GM13976 (cell line): Measurements from ENCODE around the gene ABHD12.

Source experiments
- DNase-seq: peaks from one replicate; pipeline ENCODE4 v3.0.0; 2012; ENCODE audit warnings: low spot score
- in situ Hi-C: fragments of 300-500 bp; cut with MboI; formaldehyde crosslinking; loops from one replicate; pipeline ENCODE4 v1.12.0; 2022; ENCODE audit warnings: low sequenced_read_pairs, mixed read lengths, inconsistent platforms; ENCODE audit not compliant: unreplicated experiment
- TF ChIP-seq, protein P1 (sequence below): IDR thresholded peaks from 2 replicates; pipeline ENCODE4 v1.5.1; 2012; ENCODE audit warnings: borderline replicate concordance, mild to moderate bottlenecking; ENCODE audit not compliant: insufficient read depth; ENCODE audit errors: extremely low read depth, missing control alignments, control extremely low read depth

Gene ABHD12

DNA sequence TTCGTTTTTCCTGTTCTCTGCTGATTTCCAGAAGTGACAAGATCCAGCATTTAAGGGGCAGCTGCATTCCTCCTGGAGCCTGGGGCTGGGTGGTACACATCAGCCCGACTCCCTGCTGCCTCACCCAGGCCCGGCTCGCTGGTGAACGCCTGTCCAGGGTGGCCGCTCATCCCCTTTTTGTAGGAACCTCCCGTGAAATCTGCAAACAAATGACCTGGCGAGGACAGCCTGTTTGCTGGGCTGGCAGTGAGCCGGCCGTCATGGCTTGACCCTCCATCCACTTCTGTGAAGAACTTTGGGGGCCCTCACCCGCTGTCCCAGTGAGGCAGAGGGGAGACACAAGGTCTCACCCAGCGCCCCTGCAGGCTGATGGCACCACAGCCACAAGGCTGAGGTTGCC lies 103.7 kb downstream of the ABHD12 start:
- DNase-seq = no peak
- in situ Hi-C loops = loop anchor here (25.0 kb wide), 1 partner anchor 575 kb away; no protein-coding TSS in a partner anchor
- TF ChIP-seq, protein P1, sequence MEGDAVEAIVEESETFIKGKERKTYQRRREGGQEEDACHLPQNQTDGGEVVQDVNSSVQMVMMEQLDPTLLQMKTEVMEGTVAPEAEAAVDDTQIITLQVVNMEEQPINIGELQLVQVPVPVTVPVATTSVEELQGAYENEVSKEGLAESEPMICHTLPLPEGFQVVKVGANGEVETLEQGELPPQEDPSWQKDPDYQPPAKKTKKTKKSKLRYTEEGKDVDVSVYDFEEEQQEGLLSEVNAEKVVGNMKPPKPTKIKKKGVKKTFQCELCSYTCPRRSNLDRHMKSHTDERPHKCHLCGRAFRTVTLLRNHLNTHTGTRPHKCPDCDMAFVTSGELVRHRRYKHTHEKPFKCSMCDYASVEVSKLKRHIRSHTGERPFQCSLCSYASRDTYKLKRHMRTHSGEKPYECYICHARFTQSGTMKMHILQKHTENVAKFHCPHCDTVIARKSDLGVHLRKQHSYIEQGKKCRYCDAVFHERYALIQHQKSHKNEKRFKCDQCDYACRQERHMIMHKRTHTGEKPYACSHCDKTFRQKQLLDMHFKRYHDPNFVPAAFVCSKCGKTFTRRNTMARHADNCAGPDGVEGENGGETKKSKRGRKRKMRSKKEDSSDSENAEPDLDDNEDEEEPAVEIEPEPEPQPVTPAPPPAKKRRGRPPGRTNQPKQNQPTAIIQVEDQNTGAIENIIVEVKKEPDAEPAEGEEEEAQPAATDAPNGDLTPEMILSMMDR = no peak

DNA sequence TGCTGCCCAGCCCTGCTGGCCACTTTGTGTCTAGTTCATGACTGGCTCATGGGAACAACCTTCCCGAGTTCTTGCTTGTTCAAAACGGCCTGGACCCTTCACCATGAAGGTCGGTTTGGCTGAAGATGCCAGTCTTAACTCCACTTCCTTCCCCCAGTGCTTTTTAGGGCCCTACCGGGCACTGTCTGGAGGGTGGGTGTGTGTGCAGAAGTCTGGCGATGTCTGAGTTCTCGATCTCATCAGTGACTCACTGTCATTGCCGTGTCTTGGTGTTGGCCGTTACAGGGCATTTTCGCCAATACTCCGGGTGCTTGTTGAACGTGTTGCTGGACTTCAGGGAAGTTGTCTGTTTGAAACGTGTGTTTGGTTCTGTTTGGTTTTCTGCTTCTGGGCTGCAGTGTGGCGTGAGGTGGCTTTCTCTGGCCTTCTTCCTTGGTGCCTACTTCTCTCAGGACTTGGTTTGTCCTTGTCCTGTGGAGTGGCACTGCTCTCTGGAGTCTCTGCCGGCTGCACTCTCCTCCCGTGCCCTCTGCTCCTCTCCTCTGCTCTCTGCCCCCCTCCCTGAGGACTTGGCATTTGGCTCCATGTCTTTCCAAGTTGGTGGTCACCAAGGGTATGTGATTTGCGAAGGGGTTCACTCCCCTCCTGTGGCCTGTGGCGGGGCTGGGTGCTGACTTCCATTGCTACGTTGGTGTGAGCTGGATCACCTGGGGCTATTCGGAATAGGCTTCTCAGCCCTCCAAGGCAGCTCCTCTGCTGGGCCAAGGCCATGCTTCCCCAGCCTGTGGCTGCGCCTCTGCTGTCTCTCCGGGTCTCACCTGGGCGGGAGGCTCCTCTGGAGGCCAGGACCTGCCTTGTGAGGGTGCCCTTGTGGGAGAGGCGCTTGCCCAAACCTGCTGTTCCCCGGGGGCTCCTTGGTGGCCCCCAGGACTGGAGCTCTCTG lies 104.5 kb downstream of the ABHD12 start:
- in situ Hi-C loops = loop anchor here (25.0 kb wide), 1 partner anchor 576 kb away; no protein-coding TSS in a partner anchor
- TF ChIP-seq, protein P1 = no peak
- DNase-seq = no peak

DNA sequence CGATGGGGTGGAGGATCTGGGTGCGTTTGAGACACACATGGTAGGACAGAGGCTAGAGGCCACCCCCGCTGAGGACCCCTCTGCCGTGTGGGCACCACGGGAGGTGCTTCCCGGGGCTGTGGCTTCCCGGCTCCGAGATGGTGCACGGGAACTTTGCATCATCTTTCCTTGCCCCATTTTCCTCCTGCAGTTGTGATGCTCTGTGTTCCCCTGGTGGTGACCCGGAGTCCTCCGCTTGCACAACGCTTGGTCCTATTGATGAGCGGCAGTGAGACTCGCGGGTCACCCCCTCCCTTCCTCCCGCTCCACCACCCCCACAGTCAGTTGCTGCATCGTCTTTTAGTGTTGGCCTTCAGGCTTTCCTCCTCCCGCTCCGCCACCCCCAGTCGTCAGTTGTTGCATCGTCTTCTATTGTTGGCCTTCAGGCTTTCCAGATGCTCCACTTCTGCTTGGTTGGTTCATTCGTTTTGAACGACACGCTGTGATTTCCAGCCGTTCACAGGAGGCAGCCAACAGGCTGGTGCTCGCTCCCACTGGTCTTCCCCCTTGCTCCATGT lies 105.5 kb downstream of the ABHD12 start:
- in situ Hi-C loops = loop anchor here (25.0 kb wide), 1 partner anchor 577 kb away; no protein-coding TSS in a partner anchor
- DNase-seq = no peak
- TF ChIP-seq, protein P1 = no peak

DNA sequence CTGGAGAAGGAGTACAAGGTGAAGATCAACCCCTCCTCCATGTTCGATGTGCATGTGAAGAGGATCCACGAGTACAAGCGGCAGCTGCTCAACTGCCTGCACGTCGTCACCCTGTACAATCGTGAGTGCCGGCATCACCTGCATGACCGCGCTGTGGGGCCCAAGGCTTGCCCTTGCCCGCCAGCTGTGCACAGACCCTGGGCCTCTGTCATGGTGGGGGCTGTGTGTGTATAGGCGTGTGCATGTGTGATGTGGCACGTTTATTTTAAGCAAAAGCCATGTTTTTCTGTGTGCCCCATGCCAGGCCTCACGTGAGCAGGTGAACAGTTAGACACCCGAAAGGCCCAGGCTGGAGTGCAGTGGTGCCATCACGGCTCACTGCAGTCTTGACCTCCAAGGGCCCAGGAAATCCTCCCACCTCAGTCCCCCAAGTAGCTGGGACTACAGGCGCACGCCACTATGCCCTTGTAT lies 106.5 kb downstream of the ABHD12 start:
- in situ Hi-C loops = loop anchor here (25.0 kb wide), 1 partner anchor 578 kb away; no protein-coding TSS in a partner anchor
- no peak for DNase-seq
- TF ChIP-seq, protein P1 = no peak

DNA sequence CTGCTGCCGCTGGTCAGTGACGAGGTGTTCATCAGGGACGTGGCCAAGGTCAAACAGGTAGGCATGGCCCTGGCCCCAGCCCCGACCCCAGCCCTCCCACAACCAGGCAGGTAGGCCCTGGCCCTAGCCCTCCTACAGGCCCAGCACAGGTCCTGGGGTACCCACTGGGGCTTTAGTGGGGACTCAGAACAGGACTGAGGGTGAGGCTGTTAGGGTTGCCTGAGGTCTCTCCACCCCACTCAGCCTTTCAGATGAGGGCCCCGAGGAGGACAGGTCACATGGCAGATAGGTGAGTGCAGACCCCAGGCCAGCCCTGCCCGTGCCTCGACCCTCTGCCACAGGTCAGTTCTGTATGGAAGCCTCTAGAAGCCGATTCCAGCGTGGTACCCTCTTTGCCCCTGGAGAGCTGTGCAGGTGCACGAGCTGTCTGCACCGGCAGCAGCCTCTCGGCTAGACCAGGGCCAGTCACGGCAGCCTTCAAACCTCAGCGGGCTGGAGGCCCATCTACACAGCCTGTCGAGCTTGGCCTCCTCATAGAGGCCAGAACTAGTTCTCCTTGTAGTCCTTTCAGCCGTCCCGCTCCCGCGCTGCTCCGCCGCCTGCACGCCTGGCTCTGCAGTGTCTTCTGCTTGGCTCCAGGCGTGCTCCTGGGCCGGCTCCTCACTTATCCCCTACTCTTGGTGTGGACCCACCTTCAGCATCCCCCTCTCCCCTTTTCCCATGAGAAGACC lies 107.2 kb downstream of the ABHD12 start:
- TF ChIP-seq, protein P1 = no peak

DNA sequence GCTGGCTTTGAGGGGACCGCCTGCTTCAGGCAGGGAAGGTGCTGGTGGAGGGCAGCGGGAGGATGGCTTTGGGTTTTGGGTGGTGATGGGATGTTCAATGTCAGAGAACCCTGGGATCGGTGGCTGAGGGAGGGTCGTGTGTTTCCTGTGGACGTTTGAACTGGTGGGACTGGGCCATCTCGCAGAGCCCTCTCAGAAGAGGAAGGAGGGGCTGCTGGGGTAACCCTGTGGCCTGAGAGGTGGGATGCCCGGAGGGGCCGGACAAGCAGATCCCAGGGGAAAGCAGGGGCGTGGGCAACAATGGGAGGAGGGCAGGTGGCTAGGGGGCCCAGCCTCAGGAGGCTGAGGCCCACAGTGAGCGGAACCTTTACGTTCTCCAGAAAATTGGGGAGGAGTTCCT lies 107.8 kb downstream of the ABHD12 start:
- no peak for DNase-seq
- TF ChIP-seq, protein P1 = no peak
- in situ Hi-C loops = loop anchor here (25.0 kb wide), 1 partner anchor 580 kb away; no protein-coding TSS in a partner anchor

More for the DNA sequence above, 107.2 kb downstream of the ABHD12 start:
- in situ Hi-C loops = loop anchor here (25.0 kb wide), 1 partner anchor 579 kb away; no protein-coding TSS in a partner anchor
- no peak for DNase-seq
